ENCODE data around the gene CARD8.
"Not testable (repeated sequence)": the region's sequence is repeated elsewhere in the genome, so short reads cannot be mapped to it uniquely, and the experiment has no call there.

- TF ChIP-seq, protein P1, sequence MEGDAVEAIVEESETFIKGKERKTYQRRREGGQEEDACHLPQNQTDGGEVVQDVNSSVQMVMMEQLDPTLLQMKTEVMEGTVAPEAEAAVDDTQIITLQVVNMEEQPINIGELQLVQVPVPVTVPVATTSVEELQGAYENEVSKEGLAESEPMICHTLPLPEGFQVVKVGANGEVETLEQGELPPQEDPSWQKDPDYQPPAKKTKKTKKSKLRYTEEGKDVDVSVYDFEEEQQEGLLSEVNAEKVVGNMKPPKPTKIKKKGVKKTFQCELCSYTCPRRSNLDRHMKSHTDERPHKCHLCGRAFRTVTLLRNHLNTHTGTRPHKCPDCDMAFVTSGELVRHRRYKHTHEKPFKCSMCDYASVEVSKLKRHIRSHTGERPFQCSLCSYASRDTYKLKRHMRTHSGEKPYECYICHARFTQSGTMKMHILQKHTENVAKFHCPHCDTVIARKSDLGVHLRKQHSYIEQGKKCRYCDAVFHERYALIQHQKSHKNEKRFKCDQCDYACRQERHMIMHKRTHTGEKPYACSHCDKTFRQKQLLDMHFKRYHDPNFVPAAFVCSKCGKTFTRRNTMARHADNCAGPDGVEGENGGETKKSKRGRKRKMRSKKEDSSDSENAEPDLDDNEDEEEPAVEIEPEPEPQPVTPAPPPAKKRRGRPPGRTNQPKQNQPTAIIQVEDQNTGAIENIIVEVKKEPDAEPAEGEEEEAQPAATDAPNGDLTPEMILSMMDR (conservative IDR thresholded peaks at IDR 0.05; ENCODE audit: low read depth in 2 of 2), result not testable (repeated sequence)
- TF ChIP-seq EZH2phosphoT487 (IDR thresholded peaks at IDR 0.05; ENCODE audit: unreplicated experiment); EZH2 (IDR thresholded peaks at IDR 0.05; ENCODE audit: low read depth, unreplicated experiment); POLR2AphosphoS5 (IDR thresholded peaks at IDR 0.05; ENCODE audit: low read depth); STAT1 (IDR thresholded peaks at IDR 0.05; ENCODE audit: unreplicated experiment); ZNF331 (CRISPR knock-in tag; IDR thresholded peaks at IDR 0.05; ENCODE audit: low read depth); ZNF114 (CRISPR knock-in tag; IDR thresholded peaks at IDR 0.05); CREB1 (CRISPR knock-in tag; IDR thresholded peaks at IDR 0.05; ENCODE audit: low read depth); JUNB (IDR thresholded peaks at IDR 0.05; ENCODE audit: unreplicated experiment); REST (IDR thresholded peaks at IDR 0.05; ENCODE audit: unreplicated experiment): not testable (repeated sequence)
- TF ChIP-seq, protein P2, sequence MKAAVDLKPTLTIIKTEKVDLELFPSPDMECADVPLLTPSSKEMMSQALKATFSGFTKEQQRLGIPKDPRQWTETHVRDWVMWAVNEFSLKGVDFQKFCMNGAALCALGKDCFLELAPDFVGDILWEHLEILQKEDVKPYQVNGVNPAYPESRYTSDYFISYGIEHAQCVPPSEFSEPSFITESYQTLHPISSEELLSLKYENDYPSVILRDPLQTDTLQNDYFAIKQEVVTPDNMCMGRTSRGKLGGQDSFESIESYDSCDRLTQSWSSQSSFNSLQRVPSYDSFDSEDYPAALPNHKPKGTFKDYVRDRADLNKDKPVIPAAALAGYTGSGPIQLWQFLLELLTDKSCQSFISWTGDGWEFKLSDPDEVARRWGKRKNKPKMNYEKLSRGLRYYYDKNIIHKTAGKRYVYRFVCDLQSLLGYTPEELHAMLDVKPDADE (IDR thresholded peaks at IDR 0.05), result not testable (repeated sequence)
Measured at GRCh38 chr19:48269617-48270026, 13.9 kb upstream of the CARD8 start.

Measured in GM23338 (cell line).